Measurements from ENCODE around the gene NTN1.

The NTN1 gene

DNA sequence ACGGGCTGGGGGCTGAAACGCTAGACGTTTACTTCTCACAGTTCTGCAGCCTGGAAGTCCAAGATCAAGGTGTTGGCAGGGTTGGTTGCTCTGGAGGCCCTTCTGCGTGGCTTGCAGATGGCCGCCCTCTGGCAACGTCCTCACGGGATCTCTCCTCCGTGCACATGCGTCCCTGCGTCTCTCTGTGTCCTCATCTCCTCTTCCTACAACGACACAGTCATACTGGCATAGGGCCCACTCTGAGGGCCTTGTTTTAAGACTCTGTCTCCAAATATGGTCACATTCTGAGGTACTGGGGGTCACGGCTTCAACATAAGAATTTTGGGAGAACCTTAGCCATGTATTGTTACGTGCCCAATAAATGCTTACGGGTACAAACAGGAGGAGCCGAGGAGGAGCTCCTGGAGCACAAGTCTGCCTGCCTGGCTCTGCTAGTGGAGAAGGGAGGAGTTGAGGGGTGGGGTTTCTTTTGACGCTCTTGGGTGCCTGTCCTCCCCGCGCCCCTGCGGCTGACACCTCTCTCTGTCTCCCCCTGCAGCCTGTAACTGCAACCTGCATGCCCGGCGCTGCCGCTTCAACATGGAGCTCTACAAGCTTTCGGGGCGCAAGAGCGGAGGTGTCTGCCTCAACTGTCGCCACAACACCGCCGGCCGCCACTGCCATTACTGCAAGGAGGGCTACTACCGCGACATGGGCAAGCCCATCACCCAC, 141.1 kb downstream of the NTN1 start:
- ChIA-PET CTCF (interaction anchor here (0.6 kb wide), 2 partner anchors 198 to 929 kb away, joined by 3 read pairs; no protein-coding TSS in a partner anchor), POLR2A (no interaction called here)
- H3K4me1 ChIP-seq (ENCODE audit: control insufficient read depth, insufficient read depth, low read length), result no peaks in the 10 kb centered on the region
- no peaks in the 10 kb centered on the region for H3K9me3 ChIP-seq (ENCODE audit: control insufficient read depth, insufficient read depth, low read depth, low read length)
- no peak overlapping the region for H3K27ac ChIP-seq (ENCODE audit: extremely low read depth, low read depth, low read length)
- H3K4me3 ChIP-seq (ENCODE audit: low read depth, low read length), result no peak overlapping the region
- peaks cover 6 to 37% of the 10 kb centered on the region in 2 experiments; a peak in 2 of 3 replicates for H3K36me3 ChIP-seq (ENCODE audit: control insufficient read depth in 2 of 2, insufficient read depth in 1 of 2, low read length in 2 of 2)
- TF ChIP-seq ZIC2 (tag by site-specific recombination; IDR thresholded peaks at IDR 0.05) (no peak), ZNF266 (tag by site-specific recombination; IDR thresholded peaks at IDR 0.05; ENCODE audit: low read depth) (no peak)

GRCh38 chr17:9166788-9167187, 145.5 kb downstream of the NTN1 start:
- no peaks in the 10 kb centered on the region for H3K9me3 ChIP-seq (ENCODE audit: control insufficient read depth, insufficient read depth, low read depth, low read length)
- peaks cover 6 to 40% of the 10 kb centered on the region in 2 experiments; a peak in 2 of 3 replicates for H3K36me3 ChIP-seq (ENCODE audit: control insufficient read depth in 2 of 2, insufficient read depth in 1 of 2, low read length in 2 of 2)
- CTCF ChIA-PET, result no interaction called here
- no peaks in the 10 kb centered on the region for H3K4me1 ChIP-seq (ENCODE audit: control insufficient read depth, insufficient read depth, low read length)
- H3K4me3 ChIP-seq (ENCODE audit: low read depth, low read length), result no peak overlapping the region
- TF ChIP-seq ZNF404 (tag by site-specific recombination; IDR thresholded peaks at IDR 0.05), result no peak
- peak; percentile 99 for TF ChIP-seq ZNF677 (tag by site-specific recombination; IDR thresholded peaks at IDR 0.05)
- no peak overlapping the region for H3K27ac ChIP-seq (ENCODE audit: extremely low read depth, low read depth, low read length)
- POLR2A ChIA-PET, result no interaction called here

GRCh38 chr17:9167379-9167778, 146.1 kb downstream of the NTN1 start:
- H3K9me3 ChIP-seq (ENCODE audit: control insufficient read depth, insufficient read depth, low read depth, low read length), result no peaks in the 10 kb centered on the region
- TF ChIP-seq, protein P1, sequence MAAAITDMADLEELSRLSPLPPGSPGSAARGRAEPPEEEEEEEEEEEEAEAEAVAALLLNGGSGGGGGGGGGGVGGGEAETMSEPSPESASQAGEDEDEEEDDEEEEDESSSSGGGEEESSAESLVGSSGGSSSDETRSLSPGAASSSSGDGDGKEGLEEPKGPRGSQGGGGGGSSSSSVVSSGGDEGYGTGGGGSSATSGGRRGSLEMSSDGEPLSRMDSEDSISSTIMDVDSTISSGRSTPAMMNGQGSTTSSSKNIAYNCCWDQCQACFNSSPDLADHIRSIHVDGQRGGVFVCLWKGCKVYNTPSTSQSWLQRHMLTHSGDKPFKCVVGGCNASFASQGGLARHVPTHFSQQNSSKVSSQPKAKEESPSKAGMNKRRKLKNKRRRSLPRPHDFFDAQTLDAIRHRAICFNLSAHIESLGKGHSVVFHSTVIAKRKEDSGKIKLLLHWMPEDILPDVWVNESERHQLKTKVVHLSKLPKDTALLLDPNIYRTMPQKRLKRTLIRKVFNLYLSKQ (tag by site-specific recombination; IDR thresholded peaks at IDR 0.05; ENCODE audit: borderline replicate concordance), result no peak
- TF ChIP-seq ZIC2 (tag by site-specific recombination; IDR thresholded peaks at IDR 0.05) (no peak), ZSCAN16 (tag by site-specific recombination; IDR thresholded peaks at IDR 0.05) (no peak), ZNF529 (tag by site-specific recombination; IDR thresholded peaks at IDR 0.05; ENCODE audit: insufficient replicate concordance) (no peak), ZNF175 (tag by site-specific recombination; IDR thresholded peaks at IDR 0.05) (no peak), HOXD13 (CRISPR knock-in tag; IDR thresholded peaks at IDR 0.05; ENCODE audit: borderline replicate concordance) (no peak), ZNF791 (tag by site-specific recombination; IDR thresholded peaks at IDR 0.05) (no peak), PRDM6 (tag by site-specific recombination; IDR thresholded peaks at IDR 0.05) (no peak), KLF17 (tag by site-specific recombination; IDR thresholded peaks at IDR 0.05) (no peak), MYNN (tag by site-specific recombination; IDR thresholded peaks at IDR 0.05; ENCODE audit: borderline replicate concordance) (no peak), ZNF335 (tag by site-specific recombination; conservative IDR thresholded peaks at IDR 0.05) (no peak), ZNF416 (tag by site-specific recombination; IDR thresholded peaks at IDR 0.05) (no peak), ZNF426 (tag by site-specific recombination; IDR thresholded peaks at IDR 0.05) (no peak), ZNF16 (tag by site-specific recombination; IDR thresholded peaks at IDR 0.05; ENCODE audit: low read depth) (no peak), KLF9 (tag by site-specific recombination; IDR thresholded peaks at IDR 0.05; ENCODE audit: low read depth) (no peak), ZNF114 (tag by site-specific recombination; IDR thresholded peaks at IDR 0.05) (no peak)
- TF ChIP-seq, protein P2, sequence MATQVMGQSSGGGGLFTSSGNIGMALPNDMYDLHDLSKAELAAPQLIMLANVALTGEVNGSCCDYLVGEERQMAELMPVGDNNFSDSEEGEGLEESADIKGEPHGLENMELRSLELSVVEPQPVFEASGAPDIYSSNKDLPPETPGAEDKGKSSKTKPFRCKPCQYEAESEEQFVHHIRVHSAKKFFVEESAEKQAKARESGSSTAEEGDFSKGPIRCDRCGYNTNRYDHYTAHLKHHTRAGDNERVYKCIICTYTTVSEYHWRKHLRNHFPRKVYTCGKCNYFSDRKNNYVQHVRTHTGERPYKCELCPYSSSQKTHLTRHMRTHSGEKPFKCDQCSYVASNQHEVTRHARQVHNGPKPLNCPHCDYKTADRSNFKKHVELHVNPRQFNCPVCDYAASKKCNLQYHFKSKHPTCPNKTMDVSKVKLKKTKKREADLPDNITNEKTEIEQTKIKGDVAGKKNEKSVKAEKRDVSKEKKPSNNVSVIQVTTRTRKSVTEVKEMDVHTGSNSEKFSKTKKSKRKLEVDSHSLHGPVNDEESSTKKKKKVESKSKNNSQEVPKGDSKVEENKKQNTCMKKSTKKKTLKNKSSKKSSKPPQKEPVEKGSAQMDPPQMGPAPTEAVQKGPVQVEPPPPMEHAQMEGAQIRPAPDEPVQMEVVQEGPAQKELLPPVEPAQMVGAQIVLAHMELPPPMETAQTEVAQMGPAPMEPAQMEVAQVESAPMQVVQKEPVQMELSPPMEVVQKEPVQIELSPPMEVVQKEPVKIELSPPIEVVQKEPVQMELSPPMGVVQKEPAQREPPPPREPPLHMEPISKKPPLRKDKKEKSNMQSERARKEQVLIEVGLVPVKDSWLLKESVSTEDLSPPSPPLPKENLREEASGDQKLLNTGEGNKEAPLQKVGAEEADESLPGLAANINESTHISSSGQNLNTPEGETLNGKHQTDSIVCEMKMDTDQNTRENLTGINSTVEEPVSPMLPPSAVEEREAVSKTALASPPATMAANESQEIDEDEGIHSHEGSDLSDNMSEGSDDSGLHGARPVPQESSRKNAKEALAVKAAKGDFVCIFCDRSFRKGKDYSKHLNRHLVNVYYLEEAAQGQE (tag by site-specific recombination; IDR thresholded peaks at IDR 0.05), result no peak
- TF ChIP-seq, protein P3, sequence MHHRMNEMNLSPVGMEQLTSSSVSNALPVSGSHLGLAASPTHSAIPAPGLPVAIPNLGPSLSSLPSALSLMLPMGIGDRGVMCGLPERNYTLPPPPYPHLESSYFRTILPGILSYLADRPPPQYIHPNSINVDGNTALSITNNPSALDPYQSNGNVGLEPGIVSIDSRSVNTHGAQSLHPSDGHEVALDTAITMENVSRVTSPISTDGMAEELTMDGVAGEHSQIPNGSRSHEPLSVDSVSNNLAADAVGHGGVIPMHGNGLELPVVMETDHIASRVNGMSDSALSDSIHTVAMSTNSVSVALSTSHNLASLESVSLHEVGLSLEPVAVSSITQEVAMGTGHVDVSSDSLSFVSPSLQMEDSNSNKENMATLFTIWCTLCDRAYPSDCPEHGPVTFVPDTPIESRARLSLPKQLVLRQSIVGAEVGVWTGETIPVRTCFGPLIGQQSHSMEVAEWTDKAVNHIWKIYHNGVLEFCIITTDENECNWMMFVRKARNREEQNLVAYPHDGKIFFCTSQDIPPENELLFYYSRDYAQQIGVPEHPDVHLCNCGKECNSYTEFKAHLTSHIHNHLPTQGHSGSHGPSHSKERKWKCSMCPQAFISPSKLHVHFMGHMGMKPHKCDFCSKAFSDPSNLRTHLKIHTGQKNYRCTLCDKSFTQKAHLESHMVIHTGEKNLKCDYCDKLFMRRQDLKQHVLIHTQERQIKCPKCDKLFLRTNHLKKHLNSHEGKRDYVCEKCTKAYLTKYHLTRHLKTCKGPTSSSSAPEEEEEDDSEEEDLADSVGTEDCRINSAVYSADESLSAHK (tag by site-specific recombination; IDR thresholded peaks at IDR 0.05), result no peak

More at GRCh38 chr17:9167379-9167778, 146.1 kb downstream of the NTN1 start:
- Histone ChIP-seq H3K36me3 (ENCODE audit: control insufficient read depth in 2 of 2, insufficient read depth in 1 of 2, low read length in 2 of 2) (peaks cover 6 to 36% of the 10 kb centered on the region in 2 experiments; a peak in 2 of 3 replicates), H3K4me1 (ENCODE audit: control insufficient read depth, insufficient read depth, low read length) (no peaks in the 10 kb centered on the region), H3K27ac (ENCODE audit: extremely low read depth, low read depth, low read length) (no peak overlapping the region), H3K4me3 (ENCODE audit: low read depth, low read length) (no peak overlapping the region)
- CTCF ChIA-PET, result no interaction called here
- POLR2A ChIA-PET, result no interaction called here

All from HEK293 (cell line).